HCT116 (cell line): ENCODE measurements around the gene ESRRB. TPM values are rescaled to one million over a fixed set of nuclear protein-coding genes. Genes with fewer than 3 reads are reported as not detected.

Experiments used
- ATAC-seq: fragments of 200-7000 bp; cut with Tn5 transposase; 2 replicates; pipeline ENCODE4 v1.9.1; 2020; ENCODE audit warnings: mild to moderate bottlenecking, moderate library complexity
- BruUV-seq: library from RNA; stranded (reverse); fragments of 400-500 nt; replicated peaks from 2 replicates; lab custom pipeline; 2021; lab: Mats Ljungman, UMichigan
- CTCF ChIA-PET: fragments of 300-600 bp; sonication (Branson Sonifier 250); formaldehyde crosslinking; loops from one replicate; lab custom pipeline; 2021; ENCODE audit warnings: antibody characterized with exemption; lab: Charles Lee
- POLR2A ChIA-PET: fragments of 300-600, 350-600 bp; sonication (Branson Sonifier 250); formaldehyde crosslinking; loops from one replicate; lab custom pipeline; 2021; ENCODE audit warnings: antibody characterized with exemption; lab: Charles Lee
- RAD21 ChIA-PET, 2 experiments: fragments of 300-600 bp; sonication (Branson Sonifier 250); formaldehyde crosslinking; loops; one replicate each; lab custom pipeline; 2023; ENCODE audit warnings: low total read pairs in 2 of 2; ENCODE audit not compliant: uncharacterized antibody in 2 of 2, unreplicated experiment in 2 of 2, low non-redundant PET in 1 of 2; lab: Charles Lee
- DNase-seq: peaks from one replicate; pipeline ENCODE4 v3.0.0-alpha.2; 2010; ENCODE audit warnings: low read depth, low spot score
- H2AFZ ChIP-seq: fragments of 200-600 bp; shearing (Covaris generic), sonication (generic); 2 replicates; pipeline ENCODE4 v1.6.1; 2017; ENCODE audit warnings: low read depth, mixed run types, mixed read lengths, antibody characterized with exemption, low read length; ENCODE audit not compliant: poor library complexity, severe bottlenecking
- H3K27ac ChIP-seq: 2 replicates; pipeline ENCODE4 v1.5.1; 2012; ENCODE audit warnings: low read depth, low read length
- H3K27me3 ChIP-seq: fragments of 200-600 bp; sonication (generic); 2 replicates; pipeline ENCODE4 v1.6.1; 2016; ENCODE audit warnings: mixed run types, low read length, mixed read lengths; ENCODE audit not compliant: insufficient read depth
- H3K36me3 ChIP-seq, 2 experiments: fragments of 200-500 bp in 1 of 2; fragments of 200-600 bp in 1 of 2; sonication (Bioruptor generic) in 1 of 2; sonication (generic) in 1 of 2; 2 replicates each; pipeline versions ENCODE4 v1.5.1 to v1.6.1; 2014 to 2016; ENCODE audit warnings: low read length in 2 of 2, inconsistent platforms in 1 of 2, mixed read lengths in 1 of 2, mixed run types in 1 of 2; ENCODE audit not compliant: insufficient read depth in 2 of 2, control insufficient read depth in 1 of 2
- H3K4me1 ChIP-seq, 2 experiments: fragments of 200-600 bp in 1 of 2; sonication (generic) in 1 of 2; 2 replicates each; pipeline versions ENCODE4 v1.5.1 to v1.6.1; 2012 to 2017; ENCODE audit warnings: low read length in 2 of 2, inconsistent platforms in 1 of 2, mild to moderate bottlenecking in 1 of 2, mixed read lengths in 1 of 2, mixed run types in 1 of 2, moderate library complexity in 1 of 2; ENCODE audit not compliant: insufficient read depth in 2 of 2, control insufficient read depth in 1 of 2
- H3K4me2 ChIP-seq: fragments of 200-600 bp; sonication (generic); 2 replicates; pipeline ENCODE4 v1.6.1; 2017; ENCODE audit warnings: mixed run types, low read length, mixed read lengths
- H3K4me3 ChIP-seq, 2 experiments: fragments of 200-600 bp in 1 of 2; sonication (generic) in 1 of 2; replicated peaks in 1 of 2; 2 replicates each; pipeline ENCODE4 v1.5.1; 2011 to 2016; ENCODE audit warnings: low read length in 2 of 2, control low read depth in 1 of 2, low read depth in 1 of 2, mild to moderate bottlenecking in 1 of 2, mixed read lengths in 1 of 2, mixed run types in 1 of 2
- H3K79me2 ChIP-seq: fragments of 200-600 bp; sonication (generic); 2 replicates; pipeline ENCODE4 v1.6.1; 2017; ENCODE audit warnings: mild to moderate bottlenecking, mixed run types, low read length, moderate library complexity, mixed read lengths; ENCODE audit not compliant: insufficient read depth
- H3K9ac ChIP-seq: fragments of 200-600 bp; sonication (generic); 2 replicates; pipeline ENCODE4 v1.6.1; 2016; ENCODE audit warnings: low read length, mixed read lengths
- H3K9me2 ChIP-seq: fragments of 200-600 bp; sonication (generic), shearing (Covaris generic); 2 replicates; pipeline ENCODE4 v1.6.1; 2017; ENCODE audit warnings: mixed run types, mild to moderate bottlenecking, moderate library complexity; ENCODE audit not compliant: insufficient read depth
- H3K9me3 ChIP-seq, 2 experiments: fragments of 200-500 bp in 1 of 2; fragments of 200-600 bp in 1 of 2; sonication (Bioruptor generic) in 1 of 2; sonication (generic) in 1 of 2; 2 replicates each; pipeline ENCODE4 v1.6.1; 2014 to 2017; ENCODE audit warnings: low read length in 2 of 2, mixed read lengths in 2 of 2, inconsistent platforms in 1 of 2, low read depth in 1 of 2, mild to moderate bottlenecking in 1 of 2, mixed run types in 1 of 2, moderate library complexity in 1 of 2; ENCODE audit not compliant: control insufficient read depth in 1 of 2, insufficient read depth in 1 of 2
- H4K20me1 ChIP-seq: fragments of 200-600 bp; sonication (generic), shearing (Covaris generic); 2 replicates; pipeline ENCODE4 v1.6.1; 2017; ENCODE audit warnings: mixed run types, mild to moderate bottlenecking, moderate library complexity; ENCODE audit not compliant: insufficient read depth
- CBX3 ChIP-seq: IDR thresholded peaks from 2 replicates; pipeline ENCODE4 v1.6.1; 2012; ENCODE audit warnings: low read depth
- EZH2 ChIP-seq: fragments of 200-600 bp; sonication (generic); IDR thresholded peaks from 2 replicates; pipeline ENCODE4 v1.6.1; 2017; ENCODE audit warnings: antibody characterized with exemption, mixed run types
- EZH2phosphoT487 ChIP-seq: fragments of 200-600 bp; IDR thresholded peaks from 2 replicates; pipeline ENCODE4 v1.6.1; 2018; ENCODE audit warnings: antibody characterized with exemption, borderline replicate concordance
- FOSL1 ChIP-seq: IDR thresholded peaks from 2 replicates; pipeline ENCODE4 v1.6.1; 2012; ENCODE audit warnings: low read depth
- POLR2A ChIP-seq: IDR thresholded peaks from 2 replicates; pipeline ENCODE4 v1.7.0; 2011; ENCODE audit warnings: borderline replicate concordance; ENCODE audit not compliant: insufficient read depth, insufficient read length; ENCODE audit errors: extremely low read depth
- SP1 ChIP-seq: IDR thresholded peaks from 2 replicates; pipeline ENCODE4 v1.6.1; 2012; ENCODE audit warnings: low read depth
- SRF ChIP-seq: IDR thresholded peaks from 2 replicates; pipeline ENCODE4 v1.6.1; 2012; ENCODE audit warnings: low read depth
- TCF7L2 ChIP-seq: IDR thresholded peaks from 2 replicates; pipeline ENCODE4 v1.7.0; 2011; ENCODE audit warnings: borderline replicate concordance, inconsistent platforms; ENCODE audit not compliant: insufficient read depth, insufficient read length; ENCODE audit errors: extremely low read depth
- ZFX ChIP-seq: fragments of 450-650 bp; IDR thresholded peaks from 2 replicates; pipeline ENCODE4 v1.6.1; 2017
- intact Hi-C: fragments of 100-400 bp; cut with micrococcal nuclease; formaldehyde crosslinking; loops from 2 replicates; pipeline ENCODE4 v1.10.0; 2022
- total RNA-seq: library from RNA; stranded (reverse); gene quantifications from one replicate; pipeline ENCODE4 v1.2.1, GENCODE V29; 2021; ENCODE audit not compliant: unreplicated experiment
- TF ChIP-seq, protein P1 (sequence below): IDR thresholded peaks from 2 replicates; pipeline ENCODE4 v1.6.1; 2011; ENCODE audit warnings: mild to moderate bottlenecking, low read length, moderate library complexity; ENCODE audit not compliant: insufficient replicate concordance; ENCODE audit errors: extremely low read depth
- TF ChIP-seq, protein P2 (sequence below): IDR thresholded peaks from 2 replicates; pipeline ENCODE4 v1.6.1; 2012
- TF ChIP-seq, protein P3 (sequence below): IDR thresholded peaks from 2 replicates; pipeline ENCODE4 v1.6.1; 2012; ENCODE audit warnings: low read depth

The ESRRB gene
- total RNA-seq, 1 experiment from 2014 or later = 1.9 TPM

DNA sequence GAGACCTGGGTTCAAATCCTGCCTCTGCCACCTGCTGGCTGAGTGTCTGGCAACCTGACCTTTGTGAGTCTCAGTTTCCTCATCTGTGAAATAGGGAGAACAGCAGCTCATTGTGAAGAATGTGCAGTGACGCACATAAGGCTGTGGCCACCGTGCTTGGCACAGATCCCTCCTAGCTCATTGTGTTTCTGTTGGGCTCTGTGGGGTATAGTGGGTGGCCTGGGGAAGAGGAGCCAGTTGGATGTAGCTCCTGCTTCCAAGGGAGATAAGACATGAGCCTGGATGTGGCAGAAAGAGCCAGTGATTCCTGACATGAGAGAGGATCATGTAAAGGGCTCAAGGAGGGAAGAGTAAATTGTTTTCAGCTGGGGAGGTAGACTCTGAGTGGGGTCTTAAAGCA lies 120.0 kb downstream of the ESRRB start:
- ATAC-seq = no peak

More for the DNA sequence above, 120.0 kb downstream of the ESRRB start:
- Histone ChIP-seq H3K9me3 (no peaks in the 10 kb centered on the region), H3K27ac (no peak overlapping the region), H4K20me1 (no peaks in the 10 kb centered on the region), H3K36me3 (no peaks in the 10 kb centered on the region), H3K9ac (no peak overlapping the region), H3K4me1 (no peaks in the 10 kb centered on the region; a peak in 1 of 4 replicates), H3K4me3 (no peak overlapping the region), H3K79me2 (no peaks in the 10 kb centered on the region), H3K9me2 (no peaks in the 10 kb centered on the region), H3K27me3 (peaks cover 5% of the 10 kb centered on the region; the same call in 1 of the 2 replicates), H3K4me2 (no peak overlapping the region), H2AFZ (no peak overlapping the region)
- ChIA-PET RAD21 (no interaction called here), POLR2A (no interaction called here), CTCF (interaction anchor here (1.0 kb wide), 1 partner anchor 41 kb away, joined by 3 read pairs; no protein-coding TSS in a partner anchor)
- TF ChIP-seq FOSL1 (no peak), EZH2 (no peak), SP1 (no peak), POLR2A (no peak), EZH2phosphoT487 (no peak), TCF7L2 (no peak), CBX3 (no peak), ZFX (no peak), SRF (no peak)
- TF ChIP-seq, protein P1, sequence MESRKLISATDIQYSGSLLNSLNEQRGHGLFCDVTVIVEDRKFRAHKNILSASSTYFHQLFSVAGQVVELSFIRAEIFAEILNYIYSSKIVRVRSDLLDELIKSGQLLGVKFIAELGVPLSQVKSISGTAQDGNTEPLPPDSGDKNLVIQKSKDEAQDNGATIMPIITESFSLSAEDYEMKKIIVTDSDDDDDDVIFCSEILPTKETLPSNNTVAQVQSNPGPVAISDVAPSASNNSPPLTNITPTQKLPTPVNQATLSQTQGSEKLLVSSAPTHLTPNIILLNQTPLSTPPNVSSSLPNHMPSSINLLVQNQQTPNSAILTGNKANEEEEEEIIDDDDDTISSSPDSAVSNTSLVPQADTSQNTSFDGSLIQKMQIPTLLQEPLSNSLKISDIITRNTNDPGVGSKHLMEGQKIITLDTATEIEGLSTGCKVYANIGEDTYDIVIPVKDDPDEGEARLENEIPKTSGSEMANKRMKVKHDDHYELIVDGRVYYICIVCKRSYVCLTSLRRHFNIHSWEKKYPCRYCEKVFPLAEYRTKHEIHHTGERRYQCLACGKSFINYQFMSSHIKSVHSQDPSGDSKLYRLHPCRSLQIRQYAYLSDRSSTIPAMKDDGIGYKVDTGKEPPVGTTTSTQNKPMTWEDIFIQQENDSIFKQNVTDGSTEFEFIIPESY = no peak
- TF ChIP-seq, protein P2, sequence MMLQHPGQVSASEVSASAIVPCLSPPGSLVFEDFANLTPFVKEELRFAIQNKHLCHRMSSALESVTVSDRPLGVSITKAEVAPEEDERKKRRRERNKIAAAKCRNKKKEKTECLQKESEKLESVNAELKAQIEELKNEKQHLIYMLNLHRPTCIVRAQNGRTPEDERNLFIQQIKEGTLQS = no peak
- TF ChIP-seq, protein P3, sequence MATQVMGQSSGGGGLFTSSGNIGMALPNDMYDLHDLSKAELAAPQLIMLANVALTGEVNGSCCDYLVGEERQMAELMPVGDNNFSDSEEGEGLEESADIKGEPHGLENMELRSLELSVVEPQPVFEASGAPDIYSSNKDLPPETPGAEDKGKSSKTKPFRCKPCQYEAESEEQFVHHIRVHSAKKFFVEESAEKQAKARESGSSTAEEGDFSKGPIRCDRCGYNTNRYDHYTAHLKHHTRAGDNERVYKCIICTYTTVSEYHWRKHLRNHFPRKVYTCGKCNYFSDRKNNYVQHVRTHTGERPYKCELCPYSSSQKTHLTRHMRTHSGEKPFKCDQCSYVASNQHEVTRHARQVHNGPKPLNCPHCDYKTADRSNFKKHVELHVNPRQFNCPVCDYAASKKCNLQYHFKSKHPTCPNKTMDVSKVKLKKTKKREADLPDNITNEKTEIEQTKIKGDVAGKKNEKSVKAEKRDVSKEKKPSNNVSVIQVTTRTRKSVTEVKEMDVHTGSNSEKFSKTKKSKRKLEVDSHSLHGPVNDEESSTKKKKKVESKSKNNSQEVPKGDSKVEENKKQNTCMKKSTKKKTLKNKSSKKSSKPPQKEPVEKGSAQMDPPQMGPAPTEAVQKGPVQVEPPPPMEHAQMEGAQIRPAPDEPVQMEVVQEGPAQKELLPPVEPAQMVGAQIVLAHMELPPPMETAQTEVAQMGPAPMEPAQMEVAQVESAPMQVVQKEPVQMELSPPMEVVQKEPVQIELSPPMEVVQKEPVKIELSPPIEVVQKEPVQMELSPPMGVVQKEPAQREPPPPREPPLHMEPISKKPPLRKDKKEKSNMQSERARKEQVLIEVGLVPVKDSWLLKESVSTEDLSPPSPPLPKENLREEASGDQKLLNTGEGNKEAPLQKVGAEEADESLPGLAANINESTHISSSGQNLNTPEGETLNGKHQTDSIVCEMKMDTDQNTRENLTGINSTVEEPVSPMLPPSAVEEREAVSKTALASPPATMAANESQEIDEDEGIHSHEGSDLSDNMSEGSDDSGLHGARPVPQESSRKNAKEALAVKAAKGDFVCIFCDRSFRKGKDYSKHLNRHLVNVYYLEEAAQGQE = no peak
- no peak for DNase-seq
- intact Hi-C loops = no loop called here
- BruUV-seq = no TSS peak
